A549 (cell line): ENCODE measurements around the gene ACBD3.

Experiments
- CHD4 ChIP-seq: fragments of 200-600 bp; sonication (generic); IDR thresholded peaks from 2 replicates; pipeline ENCODE4 v1.6.1; 2016; ENCODE audit warnings: antibody characterized with exemption, mild to moderate bottlenecking, borderline replicate concordance
- CTCF ChIP-seq: fragments of >200 bp; sonication (Bioruptor Twin); formaldehyde crosslinking; IDR thresholded peaks from 3 replicates; pipeline ENCODE4 v1.5.1; 2016
- EHF ChIP-seq: fragments of 250-450 bp; sonication (Bioruptor Pico); IDR thresholded peaks from 2 replicates; pipeline ENCODE4 v1.5.0; 2020; ENCODE audit warnings: mild to moderate bottlenecking
- ELK1 ChIP-seq: fragments of 150-350 bp; IDR thresholded peaks from 2 replicates; pipeline ENCODE4 v1.6.1; 2014; ENCODE audit warnings: low read depth, mild to moderate bottlenecking, low read length
- MAX ChIP-seq: IDR thresholded peaks from 2 replicates; pipeline ENCODE4 v1.6.1; 2012
- MYC ChIP-seq: IDR thresholded peaks from 2 replicates; pipeline ENCODE4 v1.6.1; 2012; ENCODE audit warnings: mild to moderate bottlenecking, inconsistent platforms, low read length, improper control_type of control experiment, borderline replicate concordance
- RAD21 ChIP-seq, 2 experiments: fragments of >200 bp in 1 of 2; sonication (Bioruptor Twin) in 1 of 2; formaldehyde crosslinking in 1 of 2; IDR thresholded peaks in 1 of 2; conservative IDR thresholded peaks in 1 of 2; 2 replicates in 1 of 2; 3 replicates in 1 of 2; pipeline ENCODE4 v1.6.1; 2012 to 2018; ENCODE audit warnings: inconsistent platforms in 1 of 2
- REST ChIP-seq: fragments of 200-600 bp; sonication (generic); IDR thresholded peaks from 2 replicates; pipeline ENCODE4 v1.6.1; 2016; ENCODE audit warnings: antibody characterized with exemption, mild to moderate bottlenecking, moderate library complexity
- SMC3 ChIP-seq: fragments of >200 bp; sonication (Bioruptor Twin); formaldehyde crosslinking; IDR thresholded peaks from 3 replicates; pipeline ENCODE4 v1.6.1; 2018; ENCODE audit warnings: inconsistent platforms
- USF2 ChIP-seq: fragments of 450-650 bp; IDR thresholded peaks from 2 replicates; pipeline ENCODE4 v1.6.1; 2014; ENCODE audit warnings: antibody characterized with exemption
- ZC3H11A ChIP-seq: fragments of 450-650 bp; IDR thresholded peaks from 2 replicates; pipeline ENCODE4 v1.6.1; 2014; ENCODE audit warnings: antibody characterized with exemption, mild to moderate bottlenecking
- ZSCAN20 ChIP-seq: fragments of 250-450 bp; sonication (Bioruptor Pico); IDR thresholded peaks from 2 replicates; pipeline ENCODE4 v1.8.0; 2022; ENCODE audit warnings: mild to moderate bottlenecking, moderate library complexity

- TF ChIP-seq CTCF, result no peak
- no peak for TF ChIP-seq SMC3
- TF ChIP-seq REST, result no peak
- no peak for TF ChIP-seq ZC3H11A
- TF ChIP-seq USF2, result no peak
- TF ChIP-seq CHD4, result no peak
- TF ChIP-seq MAX, result no peak
- TF ChIP-seq ZSCAN20 (CRISPR knock-in tag), result no peak
- no peak for TF ChIP-seq RAD21 (conservative IDR thresholded peaks at IDR 0.05 in 1 of 2, IDR thresholded peaks at IDR 0.05 in 1 of 2)
- TF ChIP-seq MYC, result no peak
- no peak for TF ChIP-seq EHF
- TF ChIP-seq ELK1, result no peak
Measured at GRCh38 chr1:226157761-226158316, 28.7 kb downstream of the ACBD3 start.
